H1 (cell line): ENCODE data around the gene SEL1L. TPM values are rescaled to one million over a fixed set of nuclear protein-coding genes. Genes with fewer than 3 reads are reported as not detected.

Source experiments
- GABPA ChIP-seq: IDR thresholded peaks from 2 replicates; pipeline ENCODE4 v1.6.1; 2011; ENCODE audit warnings: mild to moderate bottlenecking, low read length, moderate library complexity, borderline replicate concordance; ENCODE audit not compliant: insufficient read depth
- JUND ChIP-seq: IDR thresholded peaks from 2 replicates; pipeline ENCODE4 v1.6.1; 2011; ENCODE audit warnings: mild to moderate bottlenecking, improper control_type of control experiment, low read length
- SAP30 ChIP-seq: fragments of 300-600 bp; sonication (generic); IDR thresholded peaks from 2 replicates; pipeline ENCODE4 v1.7.1; 2012; ENCODE audit warnings: low read length, moderate library complexity, mild to moderate bottlenecking, inconsistent platforms; ENCODE audit not compliant: insufficient read depth, insufficient replicate concordance
- SIX5 ChIP-seq: IDR thresholded peaks from 2 replicates; pipeline ENCODE4 v1.6.1; 2011; ENCODE audit warnings: mild to moderate bottlenecking, low read depth, low read length
- TAF1 ChIP-seq: IDR thresholded peaks from 2 replicates; pipeline ENCODE4 v1.6.1; 2011; ENCODE audit warnings: mild to moderate bottlenecking, low read depth, low read length
- TCF12 ChIP-seq: IDR thresholded peaks from 2 replicates; pipeline ENCODE4 v1.6.1; 2011; ENCODE audit warnings: low read depth, mild to moderate bottlenecking, low read length
- polyA plus RNA-seq, 7 experiments: library from polyadenylated mRNA; depleted of rRNA in 3 of 7; stranded (reverse) in 5 of 7; unstranded in 2 of 7; fragments of >200 nt in 5 of 7; fragments of 200-250 nt in 2 of 7; gene quantifications; 1 replicate in 5 of 7; 2 replicates in 1 of 7; 4 replicates in 1 of 7; pipeline versions ENCODE4 v1.2.1 to v1.2.3, GENCODE V29; 2011 to 2013; ENCODE audit warnings: missing spikeins in 2 of 7, mixed read lengths in 2 of 7
- total RNA-seq: library from RNA; stranded (reverse); fragmentation: NEBNext Ultra II Directional; extraction: Animal tissue kit (Norgen Biotek cat#: 25700); gene quantifications from 2 replicates; pipeline ENCODE4 v1.2.1, GENCODE V29; 2021
- TF ChIP-seq, protein P1 (sequence below): fragments of 300-600 bp; sonication (generic); IDR thresholded peaks from 2 replicates; pipeline ENCODE4 v1.7.1; 2012; ENCODE audit warnings: low read length, moderate library complexity, mild to moderate bottlenecking, inconsistent platforms; ENCODE audit not compliant: insufficient replicate concordance
- TF ChIP-seq, protein P2 (sequence below): IDR thresholded peaks from 2 replicates; pipeline ENCODE4 v1.6.1; 2012; ENCODE audit warnings: low read length, inconsistent platforms

Gene SEL1L
- total and polyA plus RNA-seq, 2 of the 8 experiments (the other 6 are each of a cell fraction or from before 2014, with no cell fraction given): 4.3 to 34.9 TPM

DNA sequence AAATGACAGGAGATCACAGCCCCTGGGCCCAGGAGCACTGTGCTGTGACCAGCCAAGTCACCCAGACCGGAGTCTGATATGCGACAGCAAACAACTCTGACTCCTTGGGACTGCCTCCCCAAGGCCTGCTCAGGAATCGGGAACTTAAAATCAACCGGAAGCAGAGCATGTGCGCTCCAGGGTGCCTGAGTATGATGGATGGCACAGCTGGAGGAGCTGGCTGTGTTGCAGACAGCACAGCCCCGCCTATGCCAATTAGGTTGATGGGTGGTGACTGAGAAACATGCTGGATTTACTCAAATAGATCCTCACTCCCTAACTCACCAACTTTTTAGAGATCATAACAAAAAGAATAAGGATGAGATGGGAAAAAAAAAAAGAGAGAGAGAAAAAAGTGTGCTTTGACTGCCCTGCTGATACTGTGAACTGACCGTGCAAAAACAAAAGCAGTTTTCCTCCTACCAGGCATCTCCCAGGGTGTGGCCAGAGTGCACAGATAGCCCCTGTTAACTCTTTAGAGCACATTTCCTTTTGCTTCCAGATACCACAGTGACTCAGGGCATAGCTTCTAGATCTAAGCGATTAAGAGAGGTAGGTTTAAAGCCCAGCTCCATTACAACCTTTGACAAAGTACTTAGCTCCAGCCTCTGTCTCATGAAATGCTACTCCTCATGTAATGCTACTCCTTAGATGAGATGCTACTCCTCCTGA is 106.2 kb downstream of the SEL1L start (continued):
- TF ChIP-seq, protein P1, sequence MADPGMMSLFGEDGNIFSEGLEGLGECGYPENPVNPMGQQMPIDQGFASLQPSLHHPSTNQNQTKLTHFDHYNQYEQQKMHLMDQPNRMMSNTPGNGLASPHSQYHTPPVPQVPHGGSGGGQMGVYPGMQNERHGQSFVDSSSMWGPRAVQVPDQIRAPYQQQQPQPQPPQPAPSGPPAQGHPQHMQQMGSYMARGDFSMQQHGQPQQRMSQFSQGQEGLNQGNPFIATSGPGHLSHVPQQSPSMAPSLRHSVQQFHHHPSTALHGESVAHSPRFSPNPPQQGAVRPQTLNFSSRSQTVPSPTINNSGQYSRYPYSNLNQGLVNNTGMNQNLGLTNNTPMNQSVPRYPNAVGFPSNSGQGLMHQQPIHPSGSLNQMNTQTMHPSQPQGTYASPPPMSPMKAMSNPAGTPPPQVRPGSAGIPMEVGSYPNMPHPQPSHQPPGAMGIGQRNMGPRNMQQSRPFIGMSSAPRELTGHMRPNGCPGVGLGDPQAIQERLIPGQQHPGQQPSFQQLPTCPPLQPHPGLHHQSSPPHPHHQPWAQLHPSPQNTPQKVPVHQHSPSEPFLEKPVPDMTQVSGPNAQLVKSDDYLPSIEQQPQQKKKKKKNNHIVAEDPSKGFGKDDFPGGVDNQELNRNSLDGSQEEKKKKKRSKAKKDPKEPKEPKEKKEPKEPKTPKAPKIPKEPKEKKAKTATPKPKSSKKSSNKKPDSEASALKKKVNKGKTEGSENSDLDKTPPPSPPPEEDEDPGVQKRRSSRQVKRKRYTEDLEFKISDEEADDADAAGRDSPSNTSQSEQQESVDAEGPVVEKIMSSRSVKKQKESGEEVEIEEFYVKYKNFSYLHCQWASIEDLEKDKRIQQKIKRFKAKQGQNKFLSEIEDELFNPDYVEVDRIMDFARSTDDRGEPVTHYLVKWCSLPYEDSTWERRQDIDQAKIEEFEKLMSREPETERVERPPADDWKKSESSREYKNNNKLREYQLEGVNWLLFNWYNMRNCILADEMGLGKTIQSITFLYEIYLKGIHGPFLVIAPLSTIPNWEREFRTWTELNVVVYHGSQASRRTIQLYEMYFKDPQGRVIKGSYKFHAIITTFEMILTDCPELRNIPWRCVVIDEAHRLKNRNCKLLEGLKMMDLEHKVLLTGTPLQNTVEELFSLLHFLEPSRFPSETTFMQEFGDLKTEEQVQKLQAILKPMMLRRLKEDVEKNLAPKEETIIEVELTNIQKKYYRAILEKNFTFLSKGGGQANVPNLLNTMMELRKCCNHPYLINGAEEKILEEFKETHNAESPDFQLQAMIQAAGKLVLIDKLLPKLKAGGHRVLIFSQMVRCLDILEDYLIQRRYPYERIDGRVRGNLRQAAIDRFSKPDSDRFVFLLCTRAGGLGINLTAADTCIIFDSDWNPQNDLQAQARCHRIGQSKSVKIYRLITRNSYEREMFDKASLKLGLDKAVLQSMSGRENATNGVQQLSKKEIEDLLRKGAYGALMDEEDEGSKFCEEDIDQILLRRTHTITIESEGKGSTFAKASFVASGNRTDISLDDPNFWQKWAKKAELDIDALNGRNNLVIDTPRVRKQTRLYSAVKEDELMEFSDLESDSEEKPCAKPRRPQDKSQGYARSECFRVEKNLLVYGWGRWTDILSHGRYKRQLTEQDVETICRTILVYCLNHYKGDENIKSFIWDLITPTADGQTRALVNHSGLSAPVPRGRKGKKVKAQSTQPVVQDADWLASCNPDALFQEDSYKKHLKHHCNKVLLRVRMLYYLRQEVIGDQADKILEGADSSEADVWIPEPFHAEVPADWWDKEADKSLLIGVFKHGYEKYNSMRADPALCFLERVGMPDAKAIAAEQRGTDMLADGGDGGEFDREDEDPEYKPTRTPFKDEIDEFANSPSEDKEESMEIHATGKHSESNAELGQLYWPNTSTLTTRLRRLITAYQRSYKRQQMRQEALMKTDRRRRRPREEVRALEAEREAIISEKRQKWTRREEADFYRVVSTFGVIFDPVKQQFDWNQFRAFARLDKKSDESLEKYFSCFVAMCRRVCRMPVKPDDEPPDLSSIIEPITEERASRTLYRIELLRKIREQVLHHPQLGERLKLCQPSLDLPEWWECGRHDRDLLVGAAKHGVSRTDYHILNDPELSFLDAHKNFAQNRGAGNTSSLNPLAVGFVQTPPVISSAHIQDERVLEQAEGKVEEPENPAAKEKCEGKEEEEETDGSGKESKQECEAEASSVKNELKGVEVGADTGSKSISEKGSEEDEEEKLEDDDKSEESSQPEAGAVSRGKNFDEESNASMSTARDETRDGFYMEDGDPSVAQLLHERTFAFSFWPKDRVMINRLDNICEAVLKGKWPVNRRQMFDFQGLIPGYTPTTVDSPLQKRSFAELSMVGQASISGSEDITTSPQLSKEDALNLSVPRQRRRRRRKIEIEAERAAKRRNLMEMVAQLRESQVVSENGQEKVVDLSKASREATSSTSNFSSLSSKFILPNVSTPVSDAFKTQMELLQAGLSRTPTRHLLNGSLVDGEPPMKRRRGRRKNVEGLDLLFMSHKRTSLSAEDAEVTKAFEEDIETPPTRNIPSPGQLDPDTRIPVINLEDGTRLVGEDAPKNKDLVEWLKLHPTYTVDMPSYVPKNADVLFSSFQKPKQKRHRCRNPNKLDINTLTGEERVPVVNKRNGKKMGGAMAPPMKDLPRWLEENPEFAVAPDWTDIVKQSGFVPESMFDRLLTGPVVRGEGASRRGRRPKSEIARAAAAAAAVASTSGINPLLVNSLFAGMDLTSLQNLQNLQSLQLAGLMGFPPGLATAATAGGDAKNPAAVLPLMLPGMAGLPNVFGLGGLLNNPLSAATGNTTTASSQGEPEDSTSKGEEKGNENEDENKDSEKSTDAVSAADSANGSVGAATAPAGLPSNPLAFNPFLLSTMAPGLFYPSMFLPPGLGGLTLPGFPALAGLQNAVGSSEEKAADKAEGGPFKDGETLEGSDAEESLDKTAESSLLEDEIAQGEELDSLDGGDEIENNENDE: no peak
- TF ChIP-seq, protein P2, sequence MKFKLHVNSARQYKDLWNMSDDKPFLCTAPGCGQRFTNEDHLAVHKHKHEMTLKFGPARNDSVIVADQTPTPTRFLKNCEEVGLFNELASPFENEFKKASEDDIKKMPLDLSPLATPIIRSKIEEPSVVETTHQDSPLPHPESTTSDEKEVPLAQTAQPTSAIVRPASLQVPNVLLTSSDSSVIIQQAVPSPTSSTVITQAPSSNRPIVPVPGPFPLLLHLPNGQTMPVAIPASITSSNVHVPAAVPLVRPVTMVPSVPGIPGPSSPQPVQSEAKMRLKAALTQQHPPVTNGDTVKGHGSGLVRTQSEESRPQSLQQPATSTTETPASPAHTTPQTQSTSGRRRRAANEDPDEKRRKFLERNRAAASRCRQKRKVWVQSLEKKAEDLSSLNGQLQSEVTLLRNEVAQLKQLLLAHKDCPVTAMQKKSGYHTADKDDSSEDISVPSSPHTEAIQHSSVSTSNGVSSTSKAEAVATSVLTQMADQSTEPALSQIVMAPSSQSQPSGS: no peak
- TF ChIP-seq JUND: no peak
- TF ChIP-seq SAP30: no peak
- no peak for TF ChIP-seq SIX5
- no peak for TF ChIP-seq GABPA
- TF ChIP-seq TAF1: no peak
- TF ChIP-seq TCF12: no peak
